WTC11 (cell line): ENCODE measurements around the gene TMEM115.

ENCODE experiments used
- ATF2 ChIP-seq: sonication (generic); formaldehyde crosslinking; IDR thresholded peaks from 2 replicates; pipeline ENCODE4 v1.8.1; 2022; ENCODE audit warnings: low read depth, missing genetic modification reagents, borderline replicate concordance
- CTCF ChIP-seq: fragments of 200-600 bp; IDR thresholded peaks from 2 replicates; pipeline ENCODE4 v1.8.0; 2022; ENCODE audit warnings: antibody characterized with exemption
- KAT7 ChIP-seq: sonication (generic); formaldehyde crosslinking; IDR thresholded peaks from 2 replicates; pipeline ENCODE4 v1.8.1; 2023; ENCODE audit warnings: missing genetic modification reagents, mild to moderate bottlenecking, borderline replicate concordance
- TEAD4 ChIP-seq: sonication (generic); formaldehyde crosslinking; IDR thresholded peaks from 2 replicates; pipeline ENCODE4 v1.8.0; 2022; ENCODE audit warnings: mild to moderate bottlenecking, missing genetic modification reagents
- ZNF423 ChIP-seq: fragments of 250-450 bp; sonication (Bioruptor Pico); IDR thresholded peaks from 2 replicates; pipeline ENCODE4 v2.1.2; 2022; ENCODE audit warnings: mild to moderate bottlenecking, moderate library complexity
- ZNF532 ChIP-seq: fragments of 250-450 bp; sonication (Bioruptor Pico); IDR thresholded peaks from 2 replicates; pipeline ENCODE4 v1.9.0; 2021; ENCODE audit warnings: mild to moderate bottlenecking, borderline replicate concordance

- TF ChIP-seq CTCF (no peak), ZNF423 (CRISPR knock-in tag) (no peak), TEAD4 (no peak), KAT7 (CRISPR knock-in tag) (no peak), ZNF532 (CRISPR knock-in tag) (no peak), ATF2 (CRISPR knock-in tag) (no peak)
Observed at GRCh38 chr3:50395070-50395860, 35.9 kb upstream of the TMEM115 start.
